ENCODE data around the gene GSG1L.

GRCh38 chr16:27859020-27859419 lies 204.5 kb downstream of the GSG1L start:
- no peak for TF ChIP-seq POLR2A (IDR thresholded peaks at IDR 0.05; ENCODE audit: low read length)
- TF ChIP-seq GATA1 (IDR thresholded peaks at IDR 0.05; ENCODE audit: low read depth, low read length), result no peak

Data from erythroblast (primary cell).